Regular cardiac myocyte (primary cell): ENCODE data around the gene NUP35. TPM values are rescaled to one million over a fixed set of nuclear protein-coding genes. Genes with fewer than 3 reads are reported as not detected.

Source experiments
- total RNA-seq: library from RNA; depleted of rRNA; stranded (reverse); fragments of >200 nt; gene quantifications from 2 replicates; pipeline ENCODE4 v1.2.3, GENCODE V29; 2014

Gene NUP35, protein sequence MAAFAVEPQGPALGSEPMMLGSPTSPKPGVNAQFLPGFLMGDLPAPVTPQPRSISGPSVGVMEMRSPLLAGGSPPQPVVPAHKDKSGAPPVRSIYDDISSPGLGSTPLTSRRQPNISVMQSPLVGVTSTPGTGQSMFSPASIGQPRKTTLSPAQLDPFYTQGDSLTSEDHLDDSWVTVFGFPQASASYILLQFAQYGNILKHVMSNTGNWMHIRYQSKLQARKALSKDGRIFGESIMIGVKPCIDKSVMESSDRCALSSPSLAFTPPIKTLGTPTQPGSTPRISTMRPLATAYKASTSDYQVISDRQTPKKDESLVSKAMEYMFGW
- 10.4 and 23.2 TPM in 2 replicates for total RNA-seq

DNA sequence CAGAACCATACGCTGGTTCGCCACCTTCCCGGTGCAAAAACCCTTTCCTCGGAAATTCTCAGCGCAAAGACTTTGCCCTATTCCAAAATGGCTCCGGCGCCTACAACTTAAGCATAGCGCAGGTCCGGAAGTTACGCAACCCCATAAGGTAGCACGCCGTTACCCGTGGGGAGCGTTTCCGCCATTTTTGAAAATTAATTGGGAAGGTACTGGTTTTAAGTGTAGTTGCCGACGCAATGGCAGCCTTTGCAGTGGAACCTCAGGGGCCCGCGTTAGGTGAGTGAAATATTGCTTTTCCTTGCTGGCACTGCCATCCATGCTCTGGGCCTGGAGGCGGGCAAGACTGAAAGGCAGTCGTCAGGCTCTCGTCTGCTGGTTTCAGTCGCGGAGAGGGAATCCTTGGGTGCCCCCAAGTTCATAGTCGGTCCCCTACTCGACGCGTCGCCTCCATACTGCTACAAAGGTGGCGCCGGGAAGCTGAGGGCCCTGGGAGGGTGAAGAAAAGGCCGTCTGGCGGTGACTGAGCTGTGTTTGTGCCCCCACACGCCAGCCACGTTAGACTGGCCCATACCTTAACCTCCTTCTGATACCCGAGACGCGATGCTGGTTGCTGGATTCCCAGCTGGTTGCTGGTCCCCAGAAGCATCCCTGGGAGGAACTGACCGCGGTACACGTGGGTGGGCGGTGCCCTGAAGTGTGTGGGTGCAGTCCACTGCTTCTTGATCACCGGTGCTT is at the start of gene NUP35:
NUP35 (plus strand) TSS at position 222 of the 735 bp plus-strand sequence; CDS start at position 237, 15 bp downstream.

DNA sequence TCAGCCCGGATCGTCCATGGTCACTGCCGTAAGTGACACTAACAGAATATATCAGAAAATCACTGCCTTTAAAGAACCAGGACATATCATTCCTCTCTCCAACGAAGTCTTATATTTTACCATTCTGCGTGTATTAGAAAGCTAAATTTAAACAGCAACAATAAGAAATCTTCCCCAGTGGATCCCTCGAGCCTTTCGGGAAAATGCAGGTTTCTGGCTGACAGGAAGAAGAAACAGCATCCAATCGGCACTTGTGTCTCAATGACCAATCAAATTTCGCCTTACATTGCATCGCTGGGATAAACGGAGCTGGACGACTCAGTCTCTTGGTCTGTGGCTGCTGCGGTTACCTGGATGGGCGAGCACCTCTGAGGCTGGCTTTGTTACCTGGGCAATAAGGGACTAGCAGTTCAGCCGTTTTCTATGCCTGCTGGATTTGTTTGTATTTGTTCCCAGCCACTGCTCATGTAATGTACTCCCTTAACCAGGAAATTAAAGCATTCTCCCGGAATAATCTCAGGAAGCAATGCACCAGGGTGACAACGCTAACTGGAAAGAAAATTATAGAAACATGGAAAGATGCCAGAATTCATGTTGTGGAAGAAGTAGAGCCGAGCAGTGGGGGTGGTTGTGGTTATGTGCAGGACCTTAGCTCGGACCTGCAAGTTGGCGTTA is 45.6 kb upstream of the NUP35 start, which contains the start of gene DUSP19:
DUSP19 (plus strand) TSS at position 284 of the 675 bp plus-strand sequence; CDS start at position 471, 187 bp downstream.

Other genes starting within 250 kb of the NUP35 start
- gene NCKAP1, start 86.0 kb upstream of the NUP35 start, total RNA-seq = 165 and 181 TPM in 2 replicates
- 4.2 and 7.3 TPM in 2 replicates for gene DUSP19, start 45.7 kb upstream of the NUP35 start, total RNA-seq